Activated T-cell treated with anti-CD3 and anti-CD28 coated beads, Interleukin-2, amount 50 U/mL, for 24 hours (primary cell): ENCODE measurements around the gene ZDBF2.
A peak's percentile ranks its signal among the peaks of the same experiment; 100 is the strongest.
"Not testable (repeated sequence)": the region's sequence is repeated elsewhere in the genome, so short reads cannot be mapped to it uniquely, and the experiment has no call there.

Source experiments
- DNase-seq: peaks from one replicate; pipeline ENCODE4 v3.0.0-alpha.2; 2020
- H3K27ac Mint-ChIP-seq: 2 replicates; pipeline ENCODE4 v1.8.0; 2020; ENCODE audit warnings: mild to moderate bottlenecking, mixed read lengths
- H3K27me3 Mint-ChIP-seq: 2 replicates; pipeline ENCODE4 v1.8.0; 2020; ENCODE audit warnings: mixed read lengths
- H3K36me3 Mint-ChIP-seq: 2 replicates; pipeline ENCODE4 v1.8.0; 2020; ENCODE audit warnings: low read depth, mixed read lengths
- H3K4me1 Mint-ChIP-seq: 2 replicates; pipeline ENCODE4 v1.8.0; 2020; ENCODE audit warnings: low read depth, mixed read lengths
- H3K4me3 Mint-ChIP-seq: 2 replicates; pipeline ENCODE4 v1.8.0; 2020; ENCODE audit warnings: mild to moderate bottlenecking, moderate library complexity, mixed read lengths
- H3K9me3 Mint-ChIP-seq: 2 replicates; pipeline ENCODE4 v1.8.0; 2020; ENCODE audit warnings: mixed read lengths

ZDBF2 gene

DNA sequence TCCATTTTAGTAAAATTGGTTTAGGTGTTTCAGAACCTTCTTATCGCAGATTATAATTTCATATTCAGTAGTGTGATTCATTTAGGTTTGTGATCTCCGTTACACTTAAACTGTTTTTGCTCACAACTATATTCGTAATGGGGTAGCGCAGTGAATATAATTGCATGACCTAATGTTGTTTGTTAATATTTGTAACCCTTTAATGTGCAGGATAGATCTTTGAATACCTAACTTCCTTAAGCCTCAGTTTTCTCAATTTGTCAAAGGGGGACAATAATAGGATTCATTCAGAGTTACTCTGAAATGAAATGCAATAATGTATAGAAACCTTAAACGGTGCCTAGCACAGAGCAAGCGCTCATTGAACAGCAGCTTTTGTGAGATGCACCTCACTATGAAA lies 558 bp upstream of the ZDBF2 start:
- Mint-ChIP-seq H3K9me3 (no peaks in the 10 kb centered on the region), H3K27ac (peak overlapping the region; percentile 88), H3K36me3 (no peaks in the 10 kb centered on the region), H3K4me1 (peaks cover 19% of the 10 kb centered on the region), H3K4me3 (peak overlapping the region; percentile 80), H3K27me3 (peaks cover 66% of the 10 kb centered on the region)
- no peak for DNase-seq

DNA sequence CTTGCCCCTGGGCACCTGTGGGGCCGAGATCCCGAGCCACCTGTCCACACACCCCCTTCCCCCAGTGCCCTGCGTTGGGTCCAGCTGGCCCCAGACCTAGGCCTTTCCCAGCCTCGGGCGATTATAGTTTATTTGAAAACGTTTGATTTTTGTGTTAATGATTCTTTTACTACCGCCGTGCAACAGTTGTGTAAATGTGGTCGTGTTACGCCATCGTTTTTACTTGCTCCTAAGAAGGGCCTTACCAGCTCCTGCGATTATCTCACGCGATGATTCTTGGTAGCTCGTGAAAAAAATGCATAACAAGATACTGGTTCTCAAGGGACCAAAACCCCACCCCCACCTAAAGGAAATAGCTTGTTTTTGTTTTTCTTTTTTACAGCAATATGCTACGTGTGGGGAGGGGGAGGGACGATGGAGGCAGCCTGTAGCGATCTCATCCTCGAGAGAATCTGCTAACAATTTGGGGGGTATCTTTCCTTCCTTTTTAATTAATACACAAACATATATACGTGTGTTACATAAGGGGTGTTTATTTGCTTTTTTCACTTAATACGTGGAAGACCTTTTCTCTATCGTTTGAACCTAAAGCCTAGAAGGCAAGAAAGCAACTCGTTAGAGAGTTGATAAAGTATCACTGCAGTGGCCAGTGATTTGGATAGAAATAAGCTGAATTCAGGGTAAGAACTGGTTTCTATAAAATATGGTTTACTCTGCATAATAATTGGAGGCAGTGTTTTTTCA lies 1.0 kb downstream of the ZDBF2 start:
- Mint-ChIP-seq H3K36me3 (no peaks in the 10 kb centered on the region), H3K9me3 (no peaks in the 10 kb centered on the region), H3K27ac (peak overlapping the region; percentile 85), H3K4me3 (peak overlapping the region; percentile 83), H3K27me3 (peaks cover 65% of the 10 kb centered on the region), H3K4me1 (peaks cover 19% of the 10 kb centered on the region)
- no peak for DNase-seq

DNA sequence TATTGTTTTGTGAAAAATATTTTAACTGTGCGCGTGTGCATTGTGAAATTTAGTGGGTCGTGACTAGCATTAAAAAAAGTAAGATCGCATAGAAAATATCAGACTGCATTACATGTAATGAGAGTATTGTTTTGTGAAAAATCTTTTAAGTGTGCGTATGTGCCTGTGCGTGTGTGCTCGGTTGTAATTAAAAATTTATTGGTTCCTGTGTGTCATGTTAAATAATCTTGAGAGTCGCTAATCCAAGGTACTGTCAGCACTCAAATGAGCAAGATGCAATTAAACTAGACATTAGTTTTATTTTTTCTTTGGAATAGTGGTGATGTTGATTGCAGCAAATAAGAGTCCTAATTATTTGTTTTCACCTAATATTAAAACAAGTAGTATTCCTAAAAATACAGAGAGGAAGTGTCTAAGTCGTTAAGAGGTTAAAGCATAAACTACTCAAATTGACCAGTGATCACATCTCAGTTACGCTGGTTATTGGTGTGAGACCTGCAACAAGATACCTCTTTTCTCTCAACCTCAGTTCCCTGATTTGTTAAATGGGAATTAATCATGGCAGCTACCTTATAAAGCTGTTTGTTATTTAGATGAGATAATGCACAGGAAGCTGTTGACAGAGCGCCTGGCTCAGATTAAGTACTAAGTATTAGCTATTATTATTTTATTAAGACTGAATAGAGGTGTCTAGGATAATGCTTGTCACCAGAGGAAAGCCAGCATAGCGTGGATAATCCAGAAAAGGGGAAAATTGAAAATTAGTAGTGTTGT lies 1.9 kb downstream of the ZDBF2 start:
- Mint-ChIP-seq H3K27me3 (peaks cover 57% of the 10 kb centered on the region), H3K9me3 (no peaks in the 10 kb centered on the region), H3K27ac (no peak overlapping the region), H3K36me3 (no peaks in the 10 kb centered on the region), H3K4me3 (peak overlapping the region; percentile 83), H3K4me1 (peaks cover 19% of the 10 kb centered on the region)
- no peak for DNase-seq

DNA sequence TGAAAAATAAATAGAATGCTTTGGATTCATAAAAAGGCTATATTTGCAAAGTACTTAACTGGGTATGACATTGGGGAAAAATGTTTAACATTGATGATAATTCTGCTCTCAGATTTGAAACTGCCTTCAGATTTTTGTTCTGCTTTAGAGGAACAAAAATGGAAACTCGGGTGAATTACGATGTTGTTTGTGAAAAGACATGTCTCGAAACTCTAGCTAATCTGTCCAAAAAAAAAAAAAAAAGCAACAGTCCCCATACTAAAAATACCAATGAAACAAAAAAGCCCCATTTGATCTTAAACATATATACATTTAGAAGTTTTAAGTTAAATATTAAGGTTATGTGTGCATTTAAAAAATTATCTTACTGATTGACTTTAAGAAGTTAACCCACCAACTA lies 3.0 kb downstream of the ZDBF2 start:
- H3K9me3 Mint-ChIP-seq, result no peaks in the 10 kb centered on the region
- no peak overlapping the region for H3K4me3 Mint-ChIP-seq
- peaks cover 48% of the 10 kb centered on the region for H3K27me3 Mint-ChIP-seq
- no peak for DNase-seq
- no peak overlapping the region for H3K27ac Mint-ChIP-seq
- peaks cover 5% of the 10 kb centered on the region for H3K36me3 Mint-ChIP-seq
- H3K4me1 Mint-ChIP-seq, result peaks cover 19% of the 10 kb centered on the region

DNA sequence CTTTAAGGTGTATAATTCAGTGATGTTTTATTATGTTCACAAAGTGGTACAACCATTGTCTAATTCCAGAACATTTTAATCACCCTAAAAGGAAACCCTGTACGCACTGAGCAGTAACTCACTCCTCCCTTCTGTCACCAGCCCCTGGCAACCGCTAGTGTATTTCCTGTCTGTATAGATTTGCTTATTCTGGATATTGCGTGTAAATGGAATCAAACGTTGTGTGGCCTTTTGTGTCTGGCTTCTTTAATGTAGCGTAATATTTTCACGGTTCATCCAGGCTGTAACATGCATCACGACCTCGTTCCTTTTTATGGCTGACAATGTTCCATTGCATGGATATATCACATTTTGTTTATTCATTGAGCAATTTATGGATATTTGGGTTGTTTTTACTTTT lies 8.3 kb downstream of the ZDBF2 start:
- peaks cover 43% of the 10 kb centered on the region for H3K36me3 Mint-ChIP-seq
- H3K4me3 Mint-ChIP-seq, result no peak overlapping the region
- H3K4me1 Mint-ChIP-seq, result no peaks in the 10 kb centered on the region
- no peak for DNase-seq
- H3K27ac Mint-ChIP-seq, result no peak overlapping the region
- peaks cover 14% of the 10 kb centered on the region for H3K9me3 Mint-ChIP-seq
- peaks cover 12% of the 10 kb centered on the region for H3K27me3 Mint-ChIP-seq

DNA sequence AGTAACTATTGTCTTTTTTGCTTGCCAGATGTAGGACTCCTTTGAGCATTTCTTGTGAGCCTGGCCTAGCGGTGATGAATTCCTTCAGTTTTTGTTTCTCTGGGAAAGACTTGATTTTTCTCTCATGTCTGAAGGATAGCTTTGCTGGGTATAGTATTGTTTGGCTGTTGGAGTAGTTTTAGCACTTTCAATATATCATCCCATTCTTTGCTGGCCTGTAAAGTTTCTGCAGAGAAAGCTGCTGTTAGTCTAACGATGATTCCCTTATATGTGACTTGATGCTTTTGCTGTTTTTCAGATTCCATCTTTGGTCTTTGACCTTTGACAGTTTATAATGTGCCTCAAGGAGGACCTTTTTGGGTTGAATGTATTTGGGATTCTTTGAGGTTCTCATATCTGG lies 12.7 kb downstream of the ZDBF2 start:
- H3K9me3 Mint-ChIP-seq, result peaks cover 14% of the 10 kb centered on the region
- H3K27ac Mint-ChIP-seq, result no peak overlapping the region
- DNase-seq, result no peak
- no peaks in the 10 kb centered on the region for H3K27me3 Mint-ChIP-seq
- H3K4me3 Mint-ChIP-seq, result no peak overlapping the region
- no peaks in the 10 kb centered on the region for H3K4me1 Mint-ChIP-seq
- H3K36me3 Mint-ChIP-seq, result peaks cover 75% of the 10 kb centered on the region

DNA sequence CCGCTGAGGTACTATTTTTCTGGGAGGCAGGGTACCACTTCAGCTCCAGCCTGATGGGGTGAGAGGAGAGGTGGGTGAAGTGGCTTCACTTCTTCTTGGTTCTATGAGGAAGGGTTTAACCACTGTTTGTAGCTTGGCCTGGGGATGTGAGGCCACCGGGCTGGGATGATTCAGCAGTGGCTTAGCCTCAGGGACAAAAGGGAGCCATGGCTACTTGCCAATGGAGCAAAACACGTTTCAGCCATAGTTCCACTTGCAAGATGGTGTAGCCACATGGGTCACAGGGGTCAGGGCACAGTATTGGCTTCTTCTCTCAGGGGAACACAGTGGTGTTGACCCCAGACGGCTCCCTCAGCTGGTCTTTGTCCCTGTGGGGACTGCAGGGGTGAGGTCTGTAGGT lies 14.9 kb downstream of the ZDBF2 start:
- DNase-seq, result no peak
- Mint-ChIP-seq H3K36me3 (peaks cover 70% of the 10 kb centered on the region), H3K9me3 (peaks cover 14% of the 10 kb centered on the region), H3K4me1 (no peaks in the 10 kb centered on the region), H3K4me3 (no peak overlapping the region), H3K27ac (no peak overlapping the region), H3K27me3 (no peaks in the 10 kb centered on the region)

DNA sequence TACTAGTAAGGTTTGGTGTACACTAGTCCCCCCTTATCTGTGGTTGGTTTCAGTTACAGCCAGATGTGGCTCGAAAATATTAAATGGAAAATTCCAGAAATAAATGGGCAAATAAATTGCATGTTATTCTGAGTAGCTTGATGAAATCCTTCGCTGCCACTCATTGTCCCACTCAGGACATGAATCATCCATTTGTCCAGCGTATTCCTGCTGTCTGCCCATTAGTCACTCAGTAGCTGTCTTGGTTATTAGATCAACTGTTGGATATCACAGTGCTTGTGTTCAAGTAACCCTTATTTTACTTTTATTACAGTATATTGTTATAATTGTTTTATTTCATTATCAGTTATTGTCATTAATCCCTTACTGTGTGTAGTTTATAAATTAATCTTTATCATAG lies 21.7 kb downstream of the ZDBF2 start:
- Mint-ChIP-seq H3K4me3 (no peak overlapping the region), H3K9me3 (no peaks in the 10 kb centered on the region), H3K36me3 (peaks cover 34% of the 10 kb centered on the region), H3K4me1 (no peaks in the 10 kb centered on the region), H3K27ac (no peak overlapping the region), H3K27me3 (no peaks in the 10 kb centered on the region)
- DNase-seq, result no peak

DNA sequence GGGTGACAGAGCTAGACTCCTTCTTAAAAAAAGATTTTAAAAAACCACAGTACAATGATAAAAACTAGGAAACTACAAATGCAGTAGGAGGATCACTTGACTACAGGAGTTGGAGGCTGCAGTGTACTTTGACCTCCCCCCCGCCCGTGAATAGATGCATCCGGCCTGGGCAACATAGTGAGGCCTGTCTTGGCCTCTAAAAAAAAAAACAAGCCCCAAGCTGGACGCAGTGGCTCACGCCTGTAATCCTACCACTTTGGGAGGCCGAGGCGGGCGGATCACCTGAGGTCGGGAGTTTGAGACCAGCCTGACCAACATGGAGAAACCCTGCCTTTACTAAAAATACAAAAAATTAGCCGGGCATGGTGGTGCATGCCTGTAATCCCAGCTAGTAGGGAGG lies 25.1 kb downstream of the ZDBF2 start:
- H3K36me3 Mint-ChIP-seq, result peaks cover 27% of the 10 kb centered on the region
- not testable (repeated sequence) for DNase-seq, H3K27ac Mint-ChIP-seq, H3K9me3 Mint-ChIP-seq, H3K4me1 Mint-ChIP-seq, H3K27me3 Mint-ChIP-seq, H3K4me3 Mint-ChIP-seq

DNA sequence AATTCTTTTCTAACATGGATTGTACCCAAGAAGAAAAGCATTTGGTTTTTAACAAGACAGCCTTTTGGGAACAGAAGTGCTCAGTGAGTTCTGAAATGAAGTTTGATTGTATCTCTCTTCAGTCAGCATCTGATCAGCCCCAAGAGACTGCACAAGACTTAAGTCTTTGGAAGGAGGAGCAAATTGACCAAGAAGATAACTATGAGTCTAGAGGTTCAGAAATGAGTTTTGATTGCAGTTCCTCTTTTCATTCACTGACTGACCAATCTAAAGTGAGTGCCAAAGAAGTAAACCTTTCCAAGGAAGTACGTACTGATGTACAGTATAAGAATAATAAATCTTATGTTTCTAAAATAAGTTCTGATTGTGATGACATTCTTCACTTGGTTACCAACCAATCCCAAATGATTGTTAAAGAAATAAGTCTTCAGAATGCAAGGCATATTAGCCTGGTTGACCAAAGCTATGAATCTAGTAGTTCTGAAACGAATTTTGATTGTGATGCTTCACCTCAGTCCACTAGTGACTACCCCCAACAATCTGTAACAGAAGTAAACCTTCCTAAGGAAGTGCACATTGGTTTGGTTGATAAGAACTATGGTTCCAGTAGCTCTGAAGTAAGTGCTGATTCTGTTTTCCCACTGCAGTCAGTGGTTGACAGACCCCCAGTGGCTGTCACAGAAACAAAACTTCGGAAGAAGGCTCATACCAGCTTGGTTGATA lies 31.2 kb downstream of the ZDBF2 start:
- Mint-ChIP-seq H3K9me3 (peaks cover 14% of the 10 kb centered on the region), H3K36me3 (peaks cover 37% of the 10 kb centered on the region), H3K27me3 (no peaks in the 10 kb centered on the region), H3K27ac (no peak overlapping the region), H3K4me3 (no peak overlapping the region), H3K4me1 (no peaks in the 10 kb centered on the region)
- no peak for DNase-seq

DNA sequence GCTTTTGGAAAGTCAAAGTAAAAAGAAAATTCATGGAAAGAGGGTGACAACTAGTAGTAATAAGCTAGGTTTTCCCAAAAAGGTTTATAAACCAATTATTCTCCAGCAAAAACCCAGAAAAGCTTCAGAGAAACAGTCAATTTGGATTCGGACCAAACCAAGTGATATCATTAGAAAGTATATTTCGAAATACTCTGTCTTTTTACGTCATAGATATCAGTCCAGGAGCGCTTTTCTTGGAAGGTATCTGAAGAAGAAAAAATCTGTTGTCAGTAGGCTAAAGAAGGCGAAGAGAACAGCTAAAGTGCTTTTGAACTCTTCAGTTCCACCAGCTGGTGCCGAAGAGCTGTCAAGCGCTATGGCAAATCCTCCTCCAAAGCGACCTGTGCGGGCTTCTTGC lies 36.6 kb downstream of the ZDBF2 start:
- H3K36me3 Mint-ChIP-seq, result peaks cover 16% of the 10 kb centered on the region
- no peak overlapping the region for H3K4me3 Mint-ChIP-seq
- H3K9me3 Mint-ChIP-seq, result peaks cover 14% of the 10 kb centered on the region
- no peaks in the 10 kb centered on the region for H3K4me1 Mint-ChIP-seq
- DNase-seq, result no peak
- no peaks in the 10 kb centered on the region for H3K27me3 Mint-ChIP-seq
- no peak overlapping the region for H3K27ac Mint-ChIP-seq

DNA sequence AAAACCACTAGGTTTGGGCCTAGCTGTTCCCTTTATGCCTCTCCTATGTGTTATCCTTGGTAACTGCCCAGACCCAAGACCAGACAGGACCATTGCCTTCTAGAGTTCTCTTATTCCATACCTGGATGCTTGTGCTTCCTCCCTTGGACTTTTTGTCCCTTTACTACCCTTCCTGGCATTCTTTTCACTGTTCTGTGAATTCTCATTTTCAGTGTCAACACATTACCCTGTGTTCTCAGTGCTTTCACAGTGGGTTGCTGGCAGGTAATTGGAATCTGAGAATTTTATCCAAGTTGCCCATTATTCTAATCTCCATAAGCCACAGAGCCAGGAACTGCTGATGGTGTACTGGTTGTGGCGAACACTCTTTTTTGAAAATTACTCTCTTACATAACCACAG lies 41.7 kb downstream of the ZDBF2 start:
- H3K4me3 Mint-ChIP-seq, result no peak overlapping the region
- no peaks in the 10 kb centered on the region for H3K27me3 Mint-ChIP-seq
- H3K27ac Mint-ChIP-seq, result no peak overlapping the region
- peaks cover 2% of the 10 kb centered on the region for H3K36me3 Mint-ChIP-seq
- no peak for DNase-seq
- H3K9me3 Mint-ChIP-seq, result peaks cover 9% of the 10 kb centered on the region
- no peaks in the 10 kb centered on the region for H3K4me1 Mint-ChIP-seq

DNA sequence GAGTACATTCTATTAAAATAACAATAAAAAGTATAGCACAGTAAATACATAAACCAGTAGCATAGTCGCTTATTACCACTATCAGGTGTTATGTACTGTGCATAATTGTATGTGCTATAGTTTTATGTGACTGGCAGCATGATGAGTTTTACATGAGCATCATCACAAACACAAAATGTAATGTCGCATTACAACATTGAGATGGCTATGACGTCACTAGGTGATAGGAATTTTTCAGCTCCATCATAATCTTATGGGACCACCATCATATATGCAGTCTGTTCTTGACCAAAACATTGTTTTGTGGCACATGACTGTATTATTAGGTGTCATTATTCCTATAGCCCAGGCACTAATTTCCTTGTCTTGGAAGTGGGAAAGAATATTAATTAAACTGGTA lies 48.6 kb downstream of the ZDBF2 start:
- no peak for DNase-seq
- no peaks in the 10 kb centered on the region for H3K4me1 Mint-ChIP-seq
- H3K4me3 Mint-ChIP-seq, result no peak overlapping the region
- peaks cover 7% of the 10 kb centered on the region for H3K9me3 Mint-ChIP-seq
- H3K27ac Mint-ChIP-seq, result no peak overlapping the region
- H3K36me3 Mint-ChIP-seq, result peaks cover 1% of the 10 kb centered on the region
- H3K27me3 Mint-ChIP-seq, result no peaks in the 10 kb centered on the region

DNA sequence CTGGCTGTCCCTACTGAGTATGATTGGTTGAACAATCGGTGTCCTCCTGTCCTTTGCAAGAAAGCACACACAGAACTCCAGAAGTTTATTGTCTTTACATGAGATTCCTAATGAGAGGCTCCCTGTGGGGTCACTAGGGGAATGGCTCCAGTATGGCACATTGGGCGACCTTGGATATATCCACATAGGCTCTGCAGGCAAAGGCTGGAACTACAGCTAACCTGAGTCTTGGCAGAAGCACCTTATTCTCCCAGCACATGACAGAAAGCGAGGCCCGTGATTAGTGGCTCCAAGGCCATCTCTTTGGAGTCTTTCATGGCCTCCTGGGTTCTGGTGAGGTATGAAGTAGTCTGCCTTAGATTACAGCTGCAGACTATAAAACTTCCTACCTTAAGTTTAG lies 49.0 kb downstream of the ZDBF2 start:
- peaks cover 7% of the 10 kb centered on the region for H3K9me3 Mint-ChIP-seq
- H3K4me1 Mint-ChIP-seq, result no peaks in the 10 kb centered on the region
- DNase-seq, result no peak
- H3K36me3 Mint-ChIP-seq, result no peaks in the 10 kb centered on the region
- no peaks in the 10 kb centered on the region for H3K27me3 Mint-ChIP-seq
- no peak overlapping the region for H3K4me3 Mint-ChIP-seq
- no peak overlapping the region for H3K27ac Mint-ChIP-seq

DNA sequence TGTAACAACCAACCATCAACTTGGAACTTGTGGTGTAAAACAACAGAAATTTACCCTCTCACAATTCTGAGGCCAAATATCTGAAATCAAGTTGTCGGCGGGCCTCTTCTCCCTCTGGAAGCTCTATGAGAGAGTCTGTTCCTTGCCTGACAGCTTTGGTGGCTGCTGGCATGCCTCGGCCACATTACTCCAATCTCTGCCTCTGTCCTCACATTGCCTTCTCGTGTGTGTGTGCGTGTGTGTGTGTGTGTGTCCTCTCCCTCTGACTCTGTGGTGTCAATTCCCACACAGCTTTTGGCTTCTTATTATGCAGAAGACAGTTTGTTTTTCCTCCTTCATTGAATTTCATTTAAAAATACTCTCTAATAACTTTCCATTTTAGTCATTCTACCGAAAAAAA lies 50.4 kb downstream of the ZDBF2 start:
- no peak overlapping the region for H3K27ac Mint-ChIP-seq
- DNase-seq, result no peak
- no peak overlapping the region for H3K4me3 Mint-ChIP-seq
- H3K4me1 Mint-ChIP-seq, result no peaks in the 10 kb centered on the region
- no peaks in the 10 kb centered on the region for H3K27me3 Mint-ChIP-seq
- no peaks in the 10 kb centered on the region for H3K9me3 Mint-ChIP-seq
- H3K36me3 Mint-ChIP-seq, result no peaks in the 10 kb centered on the region
